Stimulated activated CD8-positive, alpha-beta memory T cell treated with anti-CD3 and anti-CD28 coated beads, Interleukin-4, amount 100 ng/mL, for 48 hours (primary cell): Measurements from ENCODE around the gene TRMT44.
A peak's percentile ranks its signal among the peaks of the same experiment; 100 is the strongest.
"Not testable (repeated sequence)": the region's sequence is repeated elsewhere in the genome, so short reads cannot be mapped to it uniquely, and the experiment has no call there.

Experiments
- DNase-seq: peaks from one replicate; pipeline ENCODE4 v3.0.0-alpha.2; 2020

The TRMT44 gene

GRCh38 chr4:8407316-8407715 is 33.3 kb upstream of the TRMT44 start:
- no peak for DNase-seq

GRCh38 chr4:8407756-8408155 is 32.8 kb upstream of the TRMT44 start:
- DNase-seq: no peak

GRCh38 chr4:8409264-8410065 is 31.1 kb upstream of the TRMT44 start:
- peak; percentile 55 for DNase-seq

GRCh38 chr4:8410066-8410625 is 30.4 kb upstream of the TRMT44 start:
- no peak for DNase-seq

GRCh38 chr4:8410641-8411271 is 29.8 kb upstream of the TRMT44 start:
- no peak for DNase-seq

- DNase-seq: no peak
Observed at GRCh38 chr4:8411351-8412180, 29.0 kb upstream of the TRMT44 start.

- no peak for DNase-seq
Observed at GRCh38 chr4:8412288-8412687, 28.3 kb upstream of the TRMT44 start.

- DNase-seq: peak; percentile 74
Observed at GRCh38 chr4:8414377-8414776, 26.2 kb upstream of the TRMT44 start.

- DNase-seq: no peak
Observed at GRCh38 chr4:8417071-8417614, 23.4 kb upstream of the TRMT44 start.

- DNase-seq: peak; percentile 74
Observed at GRCh38 chr4:8419222-8420041, 21.1 kb upstream of the TRMT44 start.

- DNase-seq: not testable (repeated sequence)
Observed at GRCh38 chr4:8420151-8420550, 20.4 kb upstream of the TRMT44 start.

- no peak for DNase-seq
Observed at GRCh38 chr4:8422327-8422726, 18.2 kb upstream of the TRMT44 start.

- no peak for DNase-seq
Observed at GRCh38 chr4:8422786-8423185, 17.8 kb upstream of the TRMT44 start.

GRCh38 chr4:8427262-8427661 is 13.3 kb upstream of the TRMT44 start:
- DNase-seq: no peak

- no peak for DNase-seq
Observed at GRCh38 chr4:8427761-8428287, 12.8 kb upstream of the TRMT44 start.

- DNase-seq: peak; percentile 98
Observed at GRCh38 chr4:8428288-8429097, 12.1 kb upstream of the TRMT44 start.

- DNase-seq: no peak
Observed at GRCh38 chr4:8431553-8431952, 9.0 kb upstream of the TRMT44 start.

- DNase-seq: no peak
Observed at GRCh38 chr4:8433136-8433535, 7.4 kb upstream of the TRMT44 start.

GRCh38 chr4:8434251-8435073 is 6.1 kb upstream of the TRMT44 start:
- no peak for DNase-seq

GRCh38 chr4:8435656-8436121 is 4.9 kb upstream of the TRMT44 start:
- peak; percentile 43 for DNase-seq
